Measurements from ENCODE around the gene TCF7. TPM values are rescaled to one million over a fixed set of nuclear protein-coding genes. Genes with fewer than 3 reads are reported as not detected.

Gene TCF7
- total RNA-seq, 2 experiments from 2014 or later, result 93.4 to 97.8 TPM

DNA sequence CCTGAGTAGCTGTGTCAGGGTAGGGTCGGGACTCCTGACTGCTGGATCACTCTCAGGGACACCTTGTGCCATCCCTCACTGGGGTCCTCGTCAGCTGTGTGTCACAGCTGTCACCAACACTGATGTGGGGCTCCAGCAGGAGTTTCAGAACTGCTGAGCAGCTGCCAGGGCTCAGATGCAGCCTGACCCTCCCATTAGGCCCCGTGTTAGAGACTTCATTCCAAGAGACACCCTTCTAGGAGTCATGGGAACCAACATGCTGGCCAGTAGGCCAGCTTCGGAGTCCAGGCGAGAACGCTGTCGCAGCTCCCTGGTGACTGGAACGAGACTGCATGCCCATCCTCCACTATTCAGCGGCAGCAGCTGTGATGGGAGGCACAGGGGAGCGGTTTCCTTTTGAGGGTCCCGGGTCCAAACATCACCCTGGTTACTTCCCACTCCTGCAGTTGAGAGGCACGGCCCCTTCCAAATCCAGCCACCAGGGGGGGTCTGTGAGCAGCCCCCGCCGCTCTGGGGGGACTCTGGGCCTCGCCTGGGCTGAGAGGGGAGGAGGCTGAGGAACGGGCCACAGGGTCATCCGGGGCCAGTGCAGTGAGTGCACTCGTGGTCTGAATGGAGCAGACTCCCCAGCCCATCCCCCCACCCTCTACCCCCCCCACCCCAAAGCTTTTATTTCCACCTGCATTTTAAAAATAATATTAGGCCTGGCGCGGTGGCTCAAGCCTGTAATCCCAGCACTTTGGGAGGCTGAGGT lies 12.6 kb upstream of the TCF7 start:
- ChIA-PET POLR2A (interaction anchor here (0.5 to 3.4 kb wide), 15 partner anchors 9 to 141 kb away, joined by 3 to 27 read pairs (median 7); partner anchors contain the start of genes SKP1 and TCF7), CTCF (interaction anchor here (0.7 to 4.4 kb wide), 14 partner anchors 15 to 75 kb away, joined by 3 to 111 read pairs (median 6); no protein-coding TSS in a partner anchor)
- H3K27ac Mint-ChIP-seq, result no peak overlapping the region
- no peaks in the 10 kb centered on the region for H3K27me3 Mint-ChIP-seq (ENCODE audit: low read depth)
- no peaks in the 10 kb centered on the region for H3K9me3 Mint-ChIP-seq (ENCODE audit: insufficient read depth)
- peak; percentile 53 for ATAC-seq
- H3K36me3 Mint-ChIP-seq (ENCODE audit: low read depth), result no peaks in the 10 kb centered on the region
- peak; percentile 83 for DNase-seq
- no peak overlapping the region for H3K4me3 Mint-ChIP-seq
- H3K4me1 Mint-ChIP-seq (ENCODE audit: low read depth), result peaks cover 87% of the 10 kb centered on the region

DNA sequence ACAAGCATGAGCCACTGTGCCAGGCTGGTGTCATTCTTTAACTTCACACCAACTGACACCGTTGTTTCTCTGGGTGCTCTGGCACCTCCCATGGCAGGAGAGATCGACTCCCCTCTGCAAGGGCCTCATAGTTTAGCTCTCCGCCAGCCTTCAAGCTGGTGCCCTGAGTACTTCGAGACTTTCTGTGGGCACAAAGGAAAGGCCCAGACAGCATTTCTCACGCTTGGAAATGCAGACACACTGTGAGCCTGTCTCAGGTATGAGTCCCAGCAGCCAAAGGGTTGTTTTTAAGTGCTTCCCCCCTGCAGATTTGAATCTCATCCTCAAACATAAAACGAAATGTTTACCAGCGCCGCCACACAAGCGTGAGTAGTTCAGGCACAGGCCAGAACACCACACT lies 11.1 kb upstream of the TCF7 start:
- Mint-ChIP-seq H3K27ac (peak overlapping the region; percentile 81), H3K4me1 (ENCODE audit: low read depth) (peaks cover 94% of the 10 kb centered on the region), H3K9me3 (ENCODE audit: insufficient read depth) (no peaks in the 10 kb centered on the region), H3K4me3 (no peak overlapping the region), H3K27me3 (ENCODE audit: low read depth) (no peaks in the 10 kb centered on the region), H3K36me3 (ENCODE audit: low read depth) (no peaks in the 10 kb centered on the region)
- no peak for ATAC-seq
- POLR2A ChIA-PET, result interaction anchor here (0.6 to 1.6 kb wide), 5 partner anchors 9 to 31 kb away, joined by 3 to 6 read pairs (median 3); no protein-coding TSS in a partner anchor
- CTCF ChIA-PET, result interaction anchor here (1.3 to 4.4 kb wide), 3 partner anchors 16 to 30 kb away, joined by 3 to 111 read pairs (median 9); no protein-coding TSS in a partner anchor
- DNase-seq, result no peak

DNA sequence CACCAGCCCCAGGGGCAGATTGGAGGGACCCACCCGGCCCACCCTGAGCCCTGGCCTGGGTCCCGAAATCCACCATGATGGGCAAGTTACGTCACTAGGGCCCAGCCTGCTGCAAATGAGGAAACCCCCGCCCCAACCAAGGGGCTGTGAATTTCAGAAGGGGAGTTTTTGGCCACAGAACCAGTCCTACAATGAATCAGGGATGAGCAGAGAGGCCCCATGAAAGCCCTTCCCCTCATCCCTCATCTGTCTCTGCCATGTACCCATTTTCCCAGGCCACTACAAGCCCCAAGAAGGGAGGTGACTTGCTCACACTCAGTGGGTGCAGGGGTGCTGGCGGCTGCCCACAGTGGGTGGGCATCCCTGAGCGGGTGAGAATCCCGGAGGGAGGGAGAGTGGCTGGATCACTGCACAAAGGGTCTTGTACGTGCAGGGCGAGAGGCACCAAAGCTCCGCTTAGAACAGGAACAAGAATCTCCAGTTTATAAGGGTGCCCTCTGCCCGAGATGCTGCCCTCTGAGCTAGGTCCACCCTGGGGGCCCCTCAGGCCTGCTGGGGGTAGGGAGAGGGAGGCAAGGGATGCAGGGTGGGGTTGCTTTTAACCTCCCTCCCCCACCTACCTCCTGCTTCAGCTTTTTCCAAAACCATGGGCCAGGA lies 10.4 kb upstream of the TCF7 start:
- Mint-ChIP-seq H3K4me3 (peak overlapping the region; percentile 65), H3K9me3 (ENCODE audit: insufficient read depth) (no peaks in the 10 kb centered on the region), H3K27me3 (ENCODE audit: low read depth) (no peaks in the 10 kb centered on the region), H3K4me1 (ENCODE audit: low read depth) (peaks cover 88% of the 10 kb centered on the region), H3K27ac (peak overlapping the region; percentile 89), H3K36me3 (ENCODE audit: low read depth) (no peaks in the 10 kb centered on the region)
- DNase-seq, result no peak
- CTCF ChIA-PET, result interaction anchor here (1.1 to 4.4 kb wide), 5 partner anchors 17 to 77 kb away, joined by 3 to 111 read pairs (median 7); no protein-coding TSS in a partner anchor
- POLR2A ChIA-PET, result interaction anchor here (0.6 to 1.5 kb wide), 6 partner anchors 9 to 34 kb away, joined by 3 to 6 read pairs (median 4); no protein-coding TSS in a partner anchor
- ATAC-seq, result no peak

DNA sequence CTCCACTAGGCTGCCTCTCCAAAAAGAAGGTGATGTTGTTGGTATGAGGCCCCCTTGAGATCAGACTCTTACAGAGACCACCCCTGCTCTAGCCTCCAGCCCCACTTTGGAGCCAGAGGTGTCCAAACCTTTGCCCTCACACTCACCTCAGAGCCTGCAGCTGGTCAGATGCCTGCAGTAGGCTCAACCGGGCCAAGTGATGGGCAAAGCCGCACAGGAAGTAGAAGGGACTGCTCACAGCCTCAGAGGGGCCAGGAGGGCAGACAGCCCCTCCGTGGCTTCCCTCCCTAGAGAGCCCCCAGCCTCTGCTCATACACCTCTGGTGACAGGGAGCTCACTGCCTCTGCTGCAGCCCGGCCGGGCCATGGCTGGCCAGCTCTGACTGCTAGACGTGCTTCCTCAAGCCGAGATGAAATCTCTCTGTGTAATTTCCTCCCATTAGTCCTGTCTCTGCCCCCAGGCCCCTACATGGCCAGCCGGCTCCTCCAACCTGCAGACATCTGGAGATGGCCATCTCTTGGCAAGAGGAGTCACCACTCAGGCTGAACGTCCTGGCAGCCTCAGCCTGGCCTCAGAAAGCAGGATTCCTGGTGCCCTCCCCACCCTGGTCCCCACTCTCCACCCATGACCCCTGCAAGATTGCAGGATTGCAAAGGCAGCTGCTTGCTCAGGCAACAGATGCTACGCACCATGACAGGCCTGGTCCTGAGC lies 7.3 kb upstream of the TCF7 start:
- ChIA-PET CTCF (interaction anchor here (1.0 to 1.9 kb wide), 3 partner anchors 11 to 71 kb away, joined by 3 to 7 read pairs (median 3); no protein-coding TSS in a partner anchor), POLR2A (interaction anchor here (0.7 to 1.5 kb wide), 6 partner anchors 10 to 70 kb away, joined by 3 to 6 read pairs (median 4); partner anchors contain the start of gene SKP1)
- H3K27me3 Mint-ChIP-seq (ENCODE audit: low read depth), result peaks cover 2% of the 10 kb centered on the region
- H3K4me3 Mint-ChIP-seq, result no peak overlapping the region
- DNase-seq (no peak), ATAC-seq (no peak)
- peaks cover 82% of the 10 kb centered on the region for H3K4me1 Mint-ChIP-seq (ENCODE audit: low read depth)
- H3K9me3 Mint-ChIP-seq (ENCODE audit: insufficient read depth), result no peaks in the 10 kb centered on the region
- H3K36me3 Mint-ChIP-seq (ENCODE audit: low read depth), result no peaks in the 10 kb centered on the region
- H3K27ac Mint-ChIP-seq, result no peak overlapping the region

DNA sequence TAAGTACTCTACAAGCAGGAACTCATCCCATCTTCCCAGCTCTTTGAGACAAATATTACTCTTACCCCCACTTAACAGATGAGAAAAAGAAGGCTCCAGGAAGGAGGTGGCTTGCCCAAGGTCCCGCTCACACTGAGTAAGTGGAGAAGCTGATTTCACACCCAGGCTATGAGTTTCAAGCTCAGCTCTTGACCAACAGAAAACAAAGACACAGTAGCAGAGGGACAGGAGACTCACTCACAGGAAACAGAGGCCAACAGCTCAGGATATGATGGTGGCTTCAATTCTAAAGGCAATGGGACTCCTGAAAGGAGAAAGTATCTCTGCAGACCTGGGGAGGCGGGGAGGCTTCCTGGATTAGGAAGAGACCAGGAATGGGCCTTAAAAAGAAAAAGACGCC lies 6.7 kb upstream of the TCF7 start:
- H3K4me1 Mint-ChIP-seq (ENCODE audit: low read depth), result peaks cover 87% of the 10 kb centered on the region
- H3K27me3 Mint-ChIP-seq (ENCODE audit: low read depth), result peaks cover 3% of the 10 kb centered on the region

DNA sequence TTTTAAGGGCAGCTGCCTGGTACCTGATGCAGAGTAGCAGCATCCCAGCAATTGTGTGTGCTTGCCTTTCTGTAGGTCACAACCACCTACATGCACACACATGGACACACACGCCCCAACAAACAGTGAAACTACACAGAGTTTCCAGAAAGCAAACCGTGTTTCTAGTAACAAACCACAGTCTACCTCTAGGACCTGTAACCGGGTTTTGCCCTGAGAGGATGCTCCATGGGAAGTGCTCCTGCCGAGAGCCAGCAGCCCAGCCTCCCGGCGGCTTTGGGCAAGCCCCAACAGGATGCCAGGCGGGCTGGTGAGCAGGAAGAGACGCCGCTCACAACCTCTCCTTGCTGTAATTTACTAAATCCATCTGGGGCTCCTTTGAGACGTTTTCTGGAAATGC lies 4.1 kb upstream of the TCF7 start:
- ChIA-PET CTCF (interaction anchor here (1.8 kb wide), 1 partner anchor 37 kb away, joined by 4 read pairs; no protein-coding TSS in a partner anchor), POLR2A (interaction anchor here (1.3 to 5.3 kb wide), 7 partner anchors 9 to 66 kb away, joined by 4 to 45 read pairs (median 22); partner anchors contain the start of gene SKP1)
- Mint-ChIP-seq H3K4me1 (ENCODE audit: low read depth) (peaks cover 74% of the 10 kb centered on the region), H3K4me3 (no peak overlapping the region), H3K27ac (no peak overlapping the region), H3K27me3 (ENCODE audit: low read depth) (peaks cover 8% of the 10 kb centered on the region), H3K36me3 (ENCODE audit: low read depth) (peaks cover 4% of the 10 kb centered on the region), H3K9me3 (ENCODE audit: insufficient read depth) (no peaks in the 10 kb centered on the region)
- ATAC-seq (no peak), DNase-seq (no peak)

More for the DNA sequence above, 6.7 kb upstream of the TCF7 start:
- ChIA-PET POLR2A (interaction anchor here (1.0 to 1.5 kb wide), 5 partner anchors 11 to 69 kb away, joined by 3 to 6 read pairs (median 5); partner anchors contain the start of gene SKP1), CTCF (interaction anchor here (1.0 to 1.9 kb wide), 3 partner anchors 11 to 71 kb away, joined by 3 to 7 read pairs (median 3); no protein-coding TSS in a partner anchor)
- ATAC-seq, result no peak
- no peak overlapping the region for H3K4me3 Mint-ChIP-seq
- no peak overlapping the region for H3K27ac Mint-ChIP-seq
- H3K36me3 Mint-ChIP-seq (ENCODE audit: low read depth), result no peaks in the 10 kb centered on the region
- no peak for DNase-seq
- H3K9me3 Mint-ChIP-seq (ENCODE audit: insufficient read depth), result no peaks in the 10 kb centered on the region

DNA sequence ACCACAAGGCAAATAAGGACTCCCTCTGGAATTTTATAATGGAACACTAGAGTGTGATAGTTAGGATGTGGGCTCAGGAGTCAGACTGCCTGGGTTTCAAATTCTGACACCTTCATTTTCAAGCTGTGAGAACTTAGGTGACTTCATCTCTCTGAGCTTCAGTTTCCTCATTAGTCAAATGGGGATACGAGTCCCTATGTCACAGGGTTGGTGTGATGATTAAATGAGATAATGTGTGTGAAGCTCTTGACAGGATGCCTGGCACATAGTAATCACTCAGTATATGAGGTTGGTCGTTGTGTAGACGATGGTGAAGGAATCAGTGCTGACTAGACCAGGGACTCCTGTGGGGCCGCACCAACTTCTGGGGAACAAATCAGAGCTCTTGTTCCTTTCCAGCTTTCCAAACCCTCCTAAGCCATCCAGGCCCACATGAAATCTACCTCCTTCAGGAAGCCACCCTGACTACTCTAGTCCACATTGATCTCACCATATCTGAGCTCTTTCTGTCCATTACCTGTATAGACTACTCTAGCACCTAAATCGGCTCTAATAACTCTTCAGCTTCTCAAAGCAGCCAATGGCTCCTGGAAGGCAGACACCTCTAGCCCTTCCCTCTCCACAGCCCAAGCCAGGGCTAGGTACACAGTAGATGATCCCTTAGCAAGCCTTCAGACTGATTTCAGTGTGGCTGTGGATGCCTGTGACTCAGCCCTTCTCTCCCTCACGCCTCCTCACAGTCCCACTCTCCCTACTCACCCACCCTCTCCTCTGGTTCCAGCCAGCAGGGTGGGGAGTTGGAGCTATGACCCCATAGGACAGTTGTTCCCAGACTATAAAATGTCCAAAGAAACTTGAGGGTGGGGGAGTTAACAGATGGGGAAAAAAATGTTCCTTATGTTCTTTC lies 2.5 kb upstream of the TCF7 start:
- peaks cover 10% of the 10 kb centered on the region for H3K27me3 Mint-ChIP-seq (ENCODE audit: low read depth)

DNA sequence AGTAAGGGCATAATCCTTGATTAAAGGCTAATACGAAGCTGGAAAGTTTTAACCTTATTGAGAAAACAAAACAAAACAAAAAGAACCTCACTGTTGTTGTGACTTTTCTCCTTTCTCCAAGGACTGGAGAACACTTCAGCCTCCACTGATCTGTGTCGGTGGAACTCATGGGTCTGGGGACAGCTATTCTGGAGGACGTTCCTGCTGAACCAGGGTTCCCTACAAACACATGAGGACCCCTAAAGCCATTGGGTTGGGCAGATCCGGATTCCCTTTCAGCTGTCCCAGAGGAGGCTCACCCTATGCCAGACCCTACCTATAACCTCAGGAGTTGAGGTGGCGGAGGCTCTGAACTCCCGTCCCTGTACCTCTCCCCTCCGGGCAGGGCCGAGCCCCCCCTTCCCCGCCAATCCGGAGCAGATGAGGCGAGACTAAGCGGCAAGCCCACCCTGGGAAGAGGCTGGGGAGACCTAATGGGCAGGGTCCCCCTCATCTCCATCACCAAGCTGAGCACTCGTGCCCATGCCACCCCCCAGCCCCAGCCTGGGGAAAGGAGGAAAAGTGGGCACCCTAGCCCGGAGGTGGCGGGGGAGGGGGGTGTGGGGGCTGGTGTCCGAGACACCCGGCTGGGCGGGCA lies 1.6 kb upstream of the TCF7 start:
- ChIA-PET CTCF (interaction anchor here (1.0 to 1.9 kb wide), 5 partner anchors 9 to 176 kb away, joined by 3 to 8 read pairs (median 5); no protein-coding TSS in a partner anchor), POLR2A (interaction anchor here (0.7 to 5.6 kb wide), 12 partner anchors 9 to 71 kb away, joined by 3 to 45 read pairs (median 11); partner anchors contain the start of gene SKP1)
- Mint-ChIP-seq H3K27ac (no peak overlapping the region), H3K4me1 (ENCODE audit: low read depth) (peaks cover 71% of the 10 kb centered on the region), H3K27me3 (ENCODE audit: low read depth) (peaks cover 10% of the 10 kb centered on the region), H3K36me3 (ENCODE audit: low read depth) (peaks cover 28% of the 10 kb centered on the region), H3K4me3 (peak overlapping the region; percentile 12), H3K9me3 (ENCODE audit: insufficient read depth) (no peaks in the 10 kb centered on the region)
- DNase-seq (no peak), ATAC-seq (no peak)

More for the DNA sequence above, 2.5 kb upstream of the TCF7 start:
- ChIA-PET CTCF (interaction anchor here (0.9 to 1.9 kb wide), 9 partner anchors 8 to 177 kb away, joined by 3 to 8 read pairs (median 4); no protein-coding TSS in a partner anchor), POLR2A (interaction anchor here (0.6 to 5.3 kb wide), 14 partner anchors 8 to 72 kb away, joined by 3 to 45 read pairs (median 5); partner anchors contain the start of gene SKP1)
- Mint-ChIP-seq H3K36me3 (ENCODE audit: low read depth) (peaks cover 20% of the 10 kb centered on the region), H3K27ac (peak overlapping the region; percentile 64), H3K4me3 (no peak overlapping the region), H3K4me1 (ENCODE audit: low read depth) (peaks cover 71% of the 10 kb centered on the region), H3K9me3 (ENCODE audit: insufficient read depth) (no peaks in the 10 kb centered on the region)
- peak; percentile 7 for ATAC-seq
- DNase-seq, result no peak

DNA sequence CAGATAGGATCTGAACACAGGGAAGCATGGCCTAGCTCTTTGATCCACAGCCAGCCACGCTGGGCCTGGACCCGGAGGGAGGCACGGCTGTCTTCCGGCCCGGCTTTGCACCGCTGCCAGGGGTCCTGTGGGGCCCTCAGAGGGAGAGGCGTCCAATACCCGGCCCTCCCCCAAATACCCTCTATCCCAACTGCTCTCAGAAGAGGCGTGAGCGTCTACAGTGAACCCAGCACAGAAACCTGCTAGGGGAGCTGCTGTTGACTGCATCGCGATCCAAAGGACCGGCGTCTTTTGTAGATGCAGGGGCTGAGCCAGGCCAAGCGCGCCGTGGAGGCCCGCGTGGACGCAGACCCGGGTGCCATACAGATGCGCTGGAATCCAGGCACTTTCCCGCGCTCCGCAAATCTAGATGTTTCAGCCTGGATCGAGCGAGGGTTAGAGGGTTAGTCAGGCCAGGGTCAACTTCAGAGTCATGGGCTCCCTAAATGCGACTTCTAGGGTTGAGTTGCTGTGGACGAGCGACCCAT lies 1.1 kb upstream of the TCF7 start:
- ATAC-seq, result no peak
- ChIA-PET CTCF (interaction anchor here (1.0 to 1.9 kb wide), 2 partner anchors 8 to 40 kb away, joined by 3 to 5 read pairs; no protein-coding TSS in a partner anchor), POLR2A (interaction anchor here (0.6 to 5.6 kb wide), 11 partner anchors 9 to 63 kb away, joined by 3 to 45 read pairs (median 15); partner anchors contain the start of gene SKP1)
- peaks cover 29% of the 10 kb centered on the region for H3K36me3 Mint-ChIP-seq (ENCODE audit: low read depth)
- peaks cover 71% of the 10 kb centered on the region for H3K4me1 Mint-ChIP-seq (ENCODE audit: low read depth)
- H3K9me3 Mint-ChIP-seq (ENCODE audit: insufficient read depth), result no peaks in the 10 kb centered on the region
- peak overlapping the region; percentile 75 for H3K4me3 Mint-ChIP-seq
- H3K27ac Mint-ChIP-seq, result peak overlapping the region; percentile 68
- H3K27me3 Mint-ChIP-seq (ENCODE audit: low read depth), result peaks cover 10% of the 10 kb centered on the region
- no peak for DNase-seq

Data from activated CD8-positive, alpha-beta T cell treated with anti-CD3 and anti-CD28 coated beads, Interleukin-2, amount 10 ng/mL, durations not matched to agents 7 days and 5 days (primary cell).